Uterus (tissue), 4 donors: ENCODE measurements around the gene ABI1. TPM values are rescaled to one million over a fixed set of nuclear protein-coding genes. Genes with fewer than 3 reads are reported as not detected.

Experiments used
- small RNA-seq: library from RNA; depleted of rRNA; stranded (forward); fragments of <200 nt; gene quantifications from one replicate; pipeline ENCODE3, GENCODE V24; 2016
- total RNA-seq, 4 donors: library from RNA; depleted of rRNA in 3 of 4; stranded (reverse); fragments of >200 nt in 3 of 4; gene quantifications; one replicate each; pipeline versions ENCODE4 v1.1.0 to v1.2.4, GENCODE V29; 2014 to 2023
- donor health status: DM: yes; HTN: yes; CAD: no.

ABI1 gene
- total RNA-seq, 4 donors from 2014 or later = 26.6 to 50.4 (median 39.1) TPM

Small RNAs within 50 kb of the gene (small RNA-seq; reads per million reads assigned to genes)
- gene RF00191 (not detected), gene RNU6-946P (not detected)

Other genes starting within 250 kb of the ABI1 start
- gene PDSS1, start 163.3 kb downstream of the ABI1 start, total RNA-seq = 10 to 100 TPM in 1 of 4 donors, 1 to 10 TPM in 3; 3.6 to 17.9 (median 9.2) TPM
- gene ANKRD26, start 239.5 kb upstream of the ABI1 start, total RNA-seq = 10 to 100 TPM in 2 of 4 donors, 1 to 10 TPM in 2; 1.2 to 26.1 (median 10.4) TPM